ENCODE measurements around the gene FBH1.

Gene FBH1

DNA sequence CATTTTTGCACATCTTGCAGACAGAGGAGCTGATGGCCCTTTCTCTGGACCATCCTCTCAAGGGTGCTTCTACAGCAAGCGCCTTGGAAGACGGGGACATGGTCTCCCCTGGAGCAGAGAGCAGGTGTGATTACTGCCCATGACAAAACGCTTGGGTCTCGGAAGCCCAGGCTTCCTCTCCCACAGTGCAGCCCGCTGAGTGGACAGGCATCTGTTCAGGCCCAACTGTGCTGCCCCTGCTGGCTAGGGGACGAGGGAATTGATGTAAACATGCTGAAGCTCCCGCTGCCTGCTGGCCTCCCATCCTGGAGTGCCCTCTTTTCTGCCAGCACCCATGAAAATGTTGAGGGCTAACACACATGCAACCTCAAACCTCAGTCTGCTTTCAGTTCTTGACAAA is 73.0 kb downstream of the FBH1 start:
- no peak overlapping the region for H3K9ac ChIP-seq (ENCODE audit: low read depth, low read length)

DNA sequence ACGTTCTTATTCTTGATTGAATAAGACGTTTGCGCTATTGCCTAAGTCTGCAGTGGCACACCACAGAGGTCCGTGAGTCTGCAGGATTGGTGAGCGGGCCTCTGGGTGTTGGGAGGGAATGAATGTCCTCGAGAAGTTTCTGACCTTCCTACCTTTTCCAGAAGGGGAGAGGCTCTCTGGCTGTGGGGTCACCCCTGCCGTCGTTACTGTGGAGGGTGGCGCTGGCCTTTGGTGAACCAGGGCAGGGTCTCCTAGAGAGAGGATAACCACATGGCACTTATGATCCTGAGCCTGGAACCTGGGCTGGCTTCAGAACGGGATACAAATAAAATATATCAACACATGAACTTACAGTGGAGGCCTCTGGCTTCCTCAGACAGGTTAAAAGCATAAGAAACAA is 73.5 kb downstream of the FBH1 start:
- Histone ChIP-seq H3K27me3 (ENCODE audit: insufficient read depth, low read length) (no peaks in the 10 kb centered on the region), H3K36me3 (ENCODE audit: insufficient read depth, low read depth, low read length) (no peaks in the 10 kb centered on the region), H3K9ac (ENCODE audit: low read depth, low read length) (no peak overlapping the region), H3K9me3 (ENCODE audit: insufficient read depth, low read depth, low read length) (no peaks in the 10 kb centered on the region), H3K4me1 (ENCODE audit: insufficient read depth, low read length) (no peaks in the 10 kb centered on the region), H3K4me3 (ENCODE audit: low read length) (no peak overlapping the region), H3K27ac (ENCODE audit: low read length) (no peak overlapping the region)

More for the DNA sequence above, 73.0 kb downstream of the FBH1 start:
- Histone ChIP-seq H3K27me3 (ENCODE audit: insufficient read depth, low read length) (no peaks in the 10 kb centered on the region), H3K4me1 (ENCODE audit: insufficient read depth, low read length) (no peaks in the 10 kb centered on the region), H3K27ac (ENCODE audit: low read length) (no peak overlapping the region), H3K36me3 (ENCODE audit: insufficient read depth, low read depth, low read length) (no peaks in the 10 kb centered on the region), H3K9me3 (ENCODE audit: insufficient read depth, low read depth, low read length) (no peaks in the 10 kb centered on the region), H3K4me3 (ENCODE audit: low read length) (no peak overlapping the region)

DNA sequence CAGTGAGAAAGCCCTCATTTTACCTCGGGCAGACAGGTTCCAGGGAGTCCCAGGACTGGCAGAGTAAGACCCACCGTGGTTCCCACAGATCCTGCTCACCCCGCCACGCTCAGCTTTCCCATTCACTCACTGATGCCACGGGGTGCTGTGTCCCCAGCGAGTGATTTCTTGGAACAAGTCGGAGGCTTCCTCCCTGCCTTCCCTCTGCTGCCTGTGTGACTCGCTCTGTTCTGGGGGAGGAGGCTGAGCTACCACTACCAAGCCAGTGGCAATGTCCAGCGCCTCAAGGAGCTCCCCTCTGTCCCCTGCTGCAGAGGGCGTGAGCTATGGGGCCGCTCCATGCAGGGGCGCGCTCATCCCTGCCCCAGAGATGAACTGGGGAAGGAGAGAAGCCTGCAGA is 74.7 kb downstream of the FBH1 start:
- no peaks in the 10 kb centered on the region for H3K4me1 ChIP-seq (ENCODE audit: insufficient read depth, low read length)
- no peaks in the 10 kb centered on the region for H3K9me3 ChIP-seq (ENCODE audit: insufficient read depth, low read depth, low read length)
- H3K9ac ChIP-seq (ENCODE audit: low read depth, low read length), result no peak overlapping the region
- H3K36me3 ChIP-seq (ENCODE audit: insufficient read depth, low read depth, low read length), result no peaks in the 10 kb centered on the region
- no peak overlapping the region for H3K27ac ChIP-seq (ENCODE audit: low read length)
- no peak overlapping the region for H3K4me3 ChIP-seq (ENCODE audit: low read length)
- no peaks in the 10 kb centered on the region for H3K27me3 ChIP-seq (ENCODE audit: insufficient read depth, low read length)

DNA sequence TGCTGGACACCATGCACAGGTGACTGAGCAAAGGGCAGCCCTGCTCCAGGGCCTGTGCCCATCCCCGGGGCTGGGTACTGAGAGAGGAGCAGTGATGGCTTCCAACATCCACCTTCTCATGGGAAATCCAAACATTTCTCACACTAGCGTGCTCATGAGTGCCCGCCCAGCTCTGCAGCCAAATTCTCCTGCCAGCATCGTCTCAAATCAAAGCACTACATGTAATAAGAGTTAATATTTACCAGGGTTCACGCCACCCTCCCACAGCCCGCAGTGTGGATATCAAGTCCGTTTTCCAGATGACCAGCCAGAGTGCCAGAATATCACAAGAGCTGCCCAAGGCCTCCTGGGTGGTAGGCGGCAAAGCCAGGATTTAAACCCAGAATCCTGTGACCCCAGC is 75.2 kb downstream of the FBH1 start:
- Histone ChIP-seq H3K4me1 (ENCODE audit: insufficient read depth, low read length) (no peaks in the 10 kb centered on the region), H3K9me3 (ENCODE audit: insufficient read depth, low read depth, low read length) (no peaks in the 10 kb centered on the region), H3K4me3 (ENCODE audit: low read length) (no peak overlapping the region), H3K36me3 (ENCODE audit: insufficient read depth, low read depth, low read length) (no peaks in the 10 kb centered on the region), H3K27ac (ENCODE audit: low read length) (no peak overlapping the region), H3K9ac (ENCODE audit: low read depth, low read length) (no peak overlapping the region), H3K27me3 (ENCODE audit: insufficient read depth, low read length) (no peaks in the 10 kb centered on the region)

DNA sequence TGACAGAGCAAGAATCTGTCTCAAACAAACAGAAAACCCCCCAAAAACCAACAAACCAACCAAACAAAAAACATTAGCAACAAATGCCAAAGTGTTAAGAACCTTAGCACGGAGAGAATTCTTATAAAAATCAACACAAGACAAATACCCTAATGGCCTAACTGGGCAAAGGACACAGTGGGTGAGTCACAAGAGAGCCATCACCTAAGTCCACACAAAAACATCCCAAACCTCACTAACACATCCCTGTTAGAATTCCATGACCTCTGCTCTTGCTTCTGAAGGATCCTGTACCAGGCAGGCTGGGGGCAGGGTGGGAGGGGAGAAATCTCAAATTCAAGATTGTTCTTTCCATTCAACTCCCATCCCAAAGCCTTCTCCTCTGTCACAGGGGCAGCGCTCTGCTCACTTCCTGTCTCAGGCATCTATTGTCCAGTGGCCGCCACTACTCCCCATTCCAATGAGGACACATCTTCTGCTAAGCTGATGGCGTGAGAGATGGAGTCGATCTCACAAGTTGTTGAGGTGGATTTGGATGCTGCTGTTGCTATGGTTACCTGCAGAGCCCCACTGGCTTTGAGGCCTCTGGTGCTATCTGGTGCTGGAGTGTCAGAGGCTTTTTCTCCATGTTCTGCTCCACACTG is 78.1 kb downstream of the FBH1 start:
- no peaks in the 10 kb centered on the region for H3K36me3 ChIP-seq (ENCODE audit: insufficient read depth, low read depth, low read length)
- H3K27me3 ChIP-seq (ENCODE audit: insufficient read depth, low read length), result no peaks in the 10 kb centered on the region
- no peaks in the 10 kb centered on the region for H3K9me3 ChIP-seq (ENCODE audit: insufficient read depth, low read depth, low read length)
- no peak overlapping the region for H3K27ac ChIP-seq (ENCODE audit: low read length)
- H3K4me3 ChIP-seq (ENCODE audit: low read length), result no peak overlapping the region
- H3K4me1 ChIP-seq (ENCODE audit: insufficient read depth, low read length), result no peaks in the 10 kb centered on the region
- no peak overlapping the region for H3K9ac ChIP-seq (ENCODE audit: low read depth, low read length)

DNA sequence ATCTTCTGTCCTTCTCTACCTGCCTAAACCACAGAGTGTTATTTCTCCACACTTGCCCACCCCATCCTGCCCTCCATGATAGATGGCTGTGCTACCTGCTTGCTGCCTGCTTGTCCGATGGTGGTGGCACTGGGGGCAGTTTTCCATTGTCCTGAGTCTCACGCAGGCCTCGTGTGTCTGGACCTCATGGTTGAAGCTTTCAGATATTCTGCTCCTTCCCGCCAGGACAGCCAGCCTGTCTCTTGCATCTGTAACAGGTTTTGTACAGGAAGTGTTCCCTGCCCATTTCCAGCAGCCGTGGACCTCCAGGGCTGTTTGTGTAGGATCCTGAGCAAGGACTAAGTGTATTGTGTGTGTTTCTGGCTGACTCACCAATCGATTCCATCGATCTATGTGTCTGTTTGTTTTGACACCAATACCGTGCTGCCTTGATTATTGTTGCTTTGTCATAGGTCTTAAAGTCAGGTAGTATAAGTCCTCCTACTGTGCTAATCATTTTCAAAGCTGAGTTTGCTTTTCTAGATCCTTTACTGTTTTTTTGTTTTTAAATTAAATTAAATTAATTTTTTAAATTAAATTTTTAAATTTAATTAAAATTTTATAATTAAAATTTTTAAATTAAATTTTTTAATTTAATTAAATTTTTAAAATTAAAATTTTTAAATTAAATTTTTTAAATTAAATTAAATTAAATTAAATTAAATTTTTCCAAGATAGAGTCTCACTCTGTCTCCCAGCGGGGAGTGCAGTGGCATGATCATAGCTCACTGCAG is 78.8 kb downstream of the FBH1 start:
- Histone ChIP-seq H3K9ac (ENCODE audit: low read depth, low read length) (no peak overlapping the region), H3K27me3 (ENCODE audit: insufficient read depth, low read length) (no peaks in the 10 kb centered on the region), H3K36me3 (ENCODE audit: insufficient read depth, low read depth, low read length) (no peaks in the 10 kb centered on the region), H3K4me3 (ENCODE audit: low read length) (no peak overlapping the region), H3K9me3 (ENCODE audit: insufficient read depth, low read depth, low read length) (no peaks in the 10 kb centered on the region), H3K27ac (ENCODE audit: low read length) (no peak overlapping the region), H3K4me1 (ENCODE audit: insufficient read depth, low read length) (no peaks in the 10 kb centered on the region)

DNA sequence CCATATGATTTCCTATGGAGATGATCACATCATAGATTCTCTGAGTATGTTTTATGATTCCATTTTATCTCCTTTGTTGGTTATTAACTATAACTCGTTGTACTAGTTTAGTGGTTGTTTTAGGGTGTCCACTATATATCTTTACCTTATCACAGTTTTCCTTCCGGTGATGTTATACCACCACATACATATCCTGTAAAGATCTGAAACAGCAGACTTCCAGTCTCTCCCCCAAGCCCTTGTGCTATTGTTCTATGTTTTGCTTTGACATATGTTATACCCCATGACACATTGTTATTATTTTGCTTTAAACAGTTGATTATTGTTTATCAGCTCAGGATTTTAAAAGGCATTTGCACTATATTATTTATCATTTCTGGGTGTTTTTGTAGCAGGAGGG is 80.0 kb downstream of the FBH1 start:
- Histone ChIP-seq H3K27me3 (ENCODE audit: insufficient read depth, low read length) (peaks cover 3% of the 10 kb centered on the region), H3K4me1 (ENCODE audit: insufficient read depth, low read length) (no peaks in the 10 kb centered on the region), H3K27ac (ENCODE audit: low read length) (no peak overlapping the region), H3K9ac (ENCODE audit: low read depth, low read length) (no peak overlapping the region), H3K4me3 (ENCODE audit: low read length) (no peak overlapping the region), H3K36me3 (ENCODE audit: insufficient read depth, low read depth, low read length) (no peaks in the 10 kb centered on the region), H3K9me3 (ENCODE audit: insufficient read depth, low read depth, low read length) (no peaks in the 10 kb centered on the region)

DNA sequence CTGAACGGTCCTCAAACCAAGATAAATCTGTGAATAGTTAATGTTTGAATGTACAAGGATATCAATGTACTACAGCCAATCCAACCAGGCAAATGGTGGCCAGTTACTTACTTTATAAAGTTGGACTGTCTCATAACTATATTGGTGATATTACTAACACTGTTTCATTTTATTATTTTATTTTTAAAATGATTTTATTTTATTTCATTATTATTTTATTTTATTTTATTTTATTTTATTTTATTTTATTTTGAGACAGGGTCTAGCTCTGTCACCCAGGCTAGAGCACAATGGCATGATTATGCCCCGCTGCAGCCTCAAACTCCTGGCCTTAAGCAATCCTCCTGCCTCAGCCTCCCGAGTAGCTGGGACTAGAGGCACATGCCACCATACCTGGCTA is 80.5 kb downstream of the FBH1 start:
- Histone ChIP-seq H3K9ac (ENCODE audit: low read depth, low read length) (no peak overlapping the region), H3K27ac (ENCODE audit: low read length) (no peak overlapping the region), H3K9me3 (ENCODE audit: insufficient read depth, low read depth, low read length) (no peaks in the 10 kb centered on the region), H3K4me1 (ENCODE audit: insufficient read depth, low read length) (no peaks in the 10 kb centered on the region), H3K36me3 (ENCODE audit: insufficient read depth, low read depth, low read length) (no peaks in the 10 kb centered on the region), H3K4me3 (ENCODE audit: low read length) (no peak overlapping the region), H3K27me3 (ENCODE audit: insufficient read depth, low read length) (peaks cover 8% of the 10 kb centered on the region)

DNA sequence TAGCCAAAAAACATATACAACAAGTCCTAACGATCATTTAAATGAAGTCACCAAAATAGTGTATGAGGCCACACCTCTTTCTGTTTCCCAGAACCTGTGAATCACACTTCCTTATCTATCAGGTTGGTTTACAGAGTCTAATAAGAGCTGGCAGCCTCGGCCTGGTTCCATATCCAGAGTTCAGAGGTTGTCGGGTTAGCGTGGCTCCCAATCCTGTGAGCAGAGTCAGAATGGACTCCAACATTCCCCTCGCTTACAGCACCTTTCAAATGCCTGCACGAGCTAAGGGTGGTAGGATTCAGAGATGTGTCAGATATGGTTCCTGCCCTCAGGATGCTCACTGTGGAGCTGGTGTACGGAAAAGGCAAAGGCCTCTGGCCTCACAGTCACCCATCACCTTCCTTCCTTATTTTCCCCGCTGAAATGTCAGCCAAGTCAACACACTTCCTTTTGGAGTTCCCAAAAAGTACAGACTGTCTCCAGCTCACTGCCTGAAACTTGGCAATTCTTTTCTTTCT is 81.3 kb downstream of the FBH1 start:
- Histone ChIP-seq H3K36me3 (ENCODE audit: insufficient read depth, low read depth, low read length) (no peaks in the 10 kb centered on the region), H3K9ac (ENCODE audit: low read depth, low read length) (no peak overlapping the region), H3K4me1 (ENCODE audit: insufficient read depth, low read length) (no peaks in the 10 kb centered on the region), H3K27ac (ENCODE audit: low read length) (no peak overlapping the region), H3K4me3 (ENCODE audit: low read length) (no peak overlapping the region), H3K27me3 (ENCODE audit: insufficient read depth, low read length) (peaks cover 16% of the 10 kb centered on the region), H3K9me3 (ENCODE audit: insufficient read depth, low read depth, low read length) (no peaks in the 10 kb centered on the region)

DNA sequence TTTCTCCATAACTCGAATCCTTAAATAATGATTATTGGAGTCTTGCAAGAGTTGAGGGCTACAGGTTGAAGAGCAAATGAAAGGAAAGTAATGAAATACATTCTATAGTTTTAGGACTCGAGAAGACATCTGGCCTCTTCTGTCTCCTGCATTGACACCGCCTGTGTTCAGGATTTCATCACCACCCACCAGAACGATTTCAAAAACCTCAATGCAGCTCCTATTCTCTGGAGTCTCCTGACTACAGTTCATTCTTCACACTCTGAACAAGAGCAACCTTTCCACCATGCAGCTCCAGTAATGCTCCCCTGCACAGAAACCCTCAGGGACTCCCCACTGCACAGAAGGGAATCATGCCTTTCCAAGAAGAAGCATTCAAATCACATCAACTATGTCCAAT is 81.8 kb downstream of the FBH1 start:
- H3K9me3 ChIP-seq (ENCODE audit: insufficient read depth, low read depth, low read length), result no peaks in the 10 kb centered on the region
- no peaks in the 10 kb centered on the region for H3K4me1 ChIP-seq (ENCODE audit: insufficient read depth, low read length)
- H3K27ac ChIP-seq (ENCODE audit: low read length), result no peak overlapping the region
- no peak overlapping the region for H3K9ac ChIP-seq (ENCODE audit: low read depth, low read length)
- no peak overlapping the region for H3K4me3 ChIP-seq (ENCODE audit: low read length)
- H3K36me3 ChIP-seq (ENCODE audit: insufficient read depth, low read depth, low read length), result no peaks in the 10 kb centered on the region
- H3K27me3 ChIP-seq (ENCODE audit: insufficient read depth, low read length), result peaks cover 21% of the 10 kb centered on the region

DNA sequence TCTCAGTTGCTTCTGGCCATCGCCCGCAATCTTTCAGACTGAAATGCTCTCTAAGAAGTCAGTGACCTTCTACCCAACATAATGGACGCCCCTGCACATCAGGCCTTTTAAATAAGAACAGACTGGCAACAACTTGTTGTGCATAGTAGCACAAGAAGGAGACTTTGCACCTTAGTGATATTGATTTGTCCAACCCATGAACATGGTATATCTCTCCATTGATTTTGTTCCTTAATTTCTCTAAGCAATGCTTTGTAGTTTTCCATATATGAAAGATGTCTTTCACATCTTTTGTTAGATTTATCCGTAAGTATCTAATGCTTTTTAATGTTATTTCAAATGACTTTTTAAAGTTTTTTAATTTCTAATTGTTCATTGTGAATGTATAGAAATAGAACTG is 83.0 kb downstream of the FBH1 start:
- H3K36me3 ChIP-seq (ENCODE audit: insufficient read depth, low read depth, low read length), result no peaks in the 10 kb centered on the region

More for the DNA sequence above, 83.0 kb downstream of the FBH1 start:
- no peaks in the 10 kb centered on the region for H3K4me1 ChIP-seq (ENCODE audit: insufficient read depth, low read length)
- no peaks in the 10 kb centered on the region for H3K9me3 ChIP-seq (ENCODE audit: insufficient read depth, low read depth, low read length)
- H3K27ac ChIP-seq (ENCODE audit: low read length), result no peak overlapping the region
- peaks cover 33% of the 10 kb centered on the region for H3K27me3 ChIP-seq (ENCODE audit: insufficient read depth, low read length)
- no peak overlapping the region for H3K9ac ChIP-seq (ENCODE audit: low read depth, low read length)
- no peak overlapping the region for H3K4me3 ChIP-seq (ENCODE audit: low read length)

All from iPS-20b (cell line).